HepG2 (cell line): ENCODE measurements around the gene FAM3D. TPM values are rescaled to one million over a fixed set of nuclear protein-coding genes. Genes with fewer than 3 reads are reported as not detected.

Experiments used
- AGO1 ChIP-seq: fragments of 200-400 bp; formaldehyde crosslinking; IDR thresholded peaks from 2 replicates; pipeline ENCODE4 v1.6.1; 2017; ENCODE audit warnings: mild to moderate bottlenecking, low read depth, low read length, moderate library complexity; ENCODE audit not compliant: poor library complexity, severe bottlenecking
- ARID2 ChIP-seq: sonication (generic); formaldehyde crosslinking; IDR thresholded peaks from 2 replicates; pipeline ENCODE4 v1.8.1; 2022; ENCODE audit warnings: mild to moderate bottlenecking, missing genetic modification reagents, borderline replicate concordance
- ATRX ChIP-seq: sonication (generic); formaldehyde crosslinking; IDR thresholded peaks from 2 replicates; pipeline ENCODE4 v1.4.0; 2020; ENCODE audit warnings: missing genetic modification reagents, borderline replicate concordance
- CBX1 ChIP-seq: IDR thresholded peaks from one replicate; pipeline ENCODE4 v1.6.1; 2016; ENCODE audit warnings: antibody characterized with exemption, low read depth
- DBP ChIP-seq: sonication (generic); formaldehyde crosslinking; IDR thresholded peaks from 2 replicates; pipeline ENCODE4 v1.4.0; 2020; ENCODE audit warnings: missing genetic modification reagents; ENCODE audit errors: not compliant biosample characterization
- ELF4 ChIP-seq: sonication (generic); formaldehyde crosslinking; IDR thresholded peaks from 2 replicates; pipeline ENCODE4 v1.5.0; 2020; ENCODE audit warnings: missing genetic modification reagents, mild to moderate bottlenecking, moderate library complexity, borderline replicate concordance
- FOXA3 ChIP-seq: IDR thresholded peaks from 2 replicates; pipeline ENCODE4 v1.6.1; 2016; ENCODE audit warnings: missing genetic modification reagents, missing compliant biosample characterization
- GLI4 ChIP-seq: sonication (generic); formaldehyde crosslinking; IDR thresholded peaks from 2 replicates; pipeline ENCODE4 v1.5.1; 2020; ENCODE audit warnings: missing genetic modification reagents, mild to moderate bottlenecking, moderate library complexity, borderline replicate concordance
- JUNB ChIP-seq: sonication (generic); formaldehyde crosslinking; IDR thresholded peaks from 2 replicates; pipeline ENCODE4 v1.8.0; 2022; ENCODE audit warnings: missing genetic modification reagents, mild to moderate bottlenecking, borderline replicate concordance
- KAT8 ChIP-seq: IDR thresholded peaks from 2 replicates; pipeline ENCODE4 v1.6.1; 2016; ENCODE audit warnings: missing genetic modification reagents, missing compliant biosample characterization
- KDM2A ChIP-seq: sonication (generic); formaldehyde crosslinking; IDR thresholded peaks from 2 replicates; pipeline ENCODE4 v1.4.0; 2020; ENCODE audit warnings: low read depth, missing genetic modification reagents, borderline replicate concordance
- KMT2A ChIP-seq: sonication (generic); formaldehyde crosslinking; IDR thresholded peaks from 2 replicates; pipeline ENCODE4 v1.4.0; 2020; ENCODE audit warnings: missing genetic modification reagents
- MXD1 ChIP-seq: sonication (generic); formaldehyde crosslinking; IDR thresholded peaks from 2 replicates; pipeline ENCODE4 v1.4.0; 2020; ENCODE audit warnings: mild to moderate bottlenecking, missing genetic modification reagents
- PBX2 ChIP-seq: IDR thresholded peaks from 2 replicates; pipeline ENCODE4 v1.6.1; 2016; ENCODE audit warnings: control low read depth
- ZNF253 ChIP-seq: sonication (generic); formaldehyde crosslinking; IDR thresholded peaks from 2 replicates; pipeline ENCODE4 v1.8.0; 2022; ENCODE audit warnings: mild to moderate bottlenecking, missing genetic modification reagents, borderline replicate concordance
- ZNF34 ChIP-seq: sonication (generic); formaldehyde crosslinking; IDR thresholded peaks from 2 replicates; pipeline ENCODE4 v1.4.0; 2020; ENCODE audit warnings: mild to moderate bottlenecking, missing genetic modification reagents, borderline replicate concordance
- ZNF577 ChIP-seq: sonication (generic); formaldehyde crosslinking; IDR thresholded peaks from 2 replicates; pipeline ENCODE4 v1.4.0; 2020; ENCODE audit warnings: mild to moderate bottlenecking, low read depth, missing genetic modification reagents, borderline replicate concordance
- polyA plus RNA-seq, 8 experiments: library from polyadenylated mRNA; depleted of rRNA in 3 of 8; stranded (reverse) in 7 of 8; unstranded in 1 of 8; fragments of >200 nt; fragmentation: Illumina TruSeq in 4 of 8; extraction: Trizol in 4 of 8; gene quantifications; 2 replicates each; pipeline versions ENCODE4 v1.2.1 to v1.2.3, GENCODE V29; 2011 to 2016; ENCODE audit warnings: low read depth in 4 of 8, missing spikeins in 1 of 8, mixed read lengths in 1 of 8; ENCODE audit not compliant: insufficient read depth in 1 of 8
- total RNA-seq, 5 experiments: library from RNA; depleted of rRNA; stranded (reverse); fragments of >200 nt; fragmentation: Illumina TruSeq; extraction: Trizol; gene quantifications; 2 replicates each; pipeline ENCODE4 v1.2.3, GENCODE V29; 2016; ENCODE audit warnings: low read depth in 1 of 5
- TF ChIP-seq, protein P1 (sequence below): sonication (generic); formaldehyde crosslinking; IDR thresholded peaks from 2 replicates; pipeline ENCODE4 v1.5.0; 2020; ENCODE audit warnings: mild to moderate bottlenecking, missing genetic modification reagents
- TF ChIP-seq, protein P2 (sequence below): sonication (generic); formaldehyde crosslinking; IDR thresholded peaks from 2 replicates; pipeline ENCODE4 v1.5.1; 2020; ENCODE audit warnings: mild to moderate bottlenecking, missing genetic modification reagents, borderline replicate concordance
- TF ChIP-seq, protein P3 (sequence below): sonication (generic); formaldehyde crosslinking; IDR thresholded peaks from 2 replicates; pipeline ENCODE4 v1.5.0; 2020; ENCODE audit warnings: missing genetic modification reagents

FAM3D gene
- total and polyA plus RNA-seq, 2 of the 13 experiments (the other 11 are each of a cell fraction or from before 2014, with no cell fraction given): not detected

DNA sequence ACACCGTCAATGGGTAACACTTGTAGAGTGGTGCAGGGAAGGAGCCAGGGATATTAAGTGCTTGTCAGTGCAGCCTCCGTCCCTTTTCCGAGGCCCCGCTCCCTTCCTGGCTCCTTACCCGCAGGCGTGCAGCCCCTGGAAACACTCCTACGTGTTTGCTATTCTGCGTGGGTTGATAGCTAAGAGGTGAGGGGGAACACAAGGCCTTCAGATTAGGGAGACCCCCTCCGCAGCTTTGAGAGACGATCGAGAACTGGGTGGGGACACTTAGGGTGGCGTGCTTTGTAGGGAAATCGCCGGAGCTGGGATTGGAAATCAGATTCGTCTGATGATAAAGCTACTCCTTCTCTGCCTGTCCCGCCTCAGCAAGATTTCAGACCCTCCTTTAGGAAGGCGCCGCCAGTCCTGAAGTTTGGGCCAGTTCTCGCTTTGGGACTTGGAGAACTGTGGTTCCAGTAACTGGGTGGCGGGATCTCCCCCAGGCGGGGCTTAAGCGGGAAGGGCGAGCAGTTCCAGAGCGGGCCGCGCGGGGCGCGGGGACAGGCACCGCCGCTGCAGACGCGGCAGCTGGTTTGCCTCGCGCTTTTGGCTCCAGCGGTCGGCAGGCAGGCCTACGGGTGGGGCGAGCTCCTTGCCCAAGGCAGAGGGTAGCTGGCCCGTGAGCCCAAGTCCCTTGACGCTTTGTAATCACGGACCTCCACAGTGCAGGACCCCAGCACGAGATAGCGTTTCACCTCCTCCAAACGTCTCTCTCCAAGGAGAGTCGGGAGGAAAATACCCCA, 81.4 kb downstream of the FAM3D start (continued):
- TF ChIP-seq ELF4 (CRISPR knock-in tag) (no peak), KAT8 (no peak), ZNF577 (no peak), CBX1 (no peak), PBX2 (CRISPR knock-in tag) (no peak), ZNF253 (CRISPR knock-in tag) (no peak), KMT2A (CRISPR knock-in tag) (no peak), ARID2 (CRISPR knock-in tag) (no peak), JUNB (no peak), ZNF34 (no peak), GLI4 (CRISPR knock-in tag) (no peak), ATRX (no peak), DBP (no peak), KDM2A (CRISPR knock-in tag) (peak; percentile 64; the same call in 1 of the 2 replicates), FOXA3 (no peak), MXD1 (no peak), AGO1 (no peak)
- TF ChIP-seq, protein P1, sequence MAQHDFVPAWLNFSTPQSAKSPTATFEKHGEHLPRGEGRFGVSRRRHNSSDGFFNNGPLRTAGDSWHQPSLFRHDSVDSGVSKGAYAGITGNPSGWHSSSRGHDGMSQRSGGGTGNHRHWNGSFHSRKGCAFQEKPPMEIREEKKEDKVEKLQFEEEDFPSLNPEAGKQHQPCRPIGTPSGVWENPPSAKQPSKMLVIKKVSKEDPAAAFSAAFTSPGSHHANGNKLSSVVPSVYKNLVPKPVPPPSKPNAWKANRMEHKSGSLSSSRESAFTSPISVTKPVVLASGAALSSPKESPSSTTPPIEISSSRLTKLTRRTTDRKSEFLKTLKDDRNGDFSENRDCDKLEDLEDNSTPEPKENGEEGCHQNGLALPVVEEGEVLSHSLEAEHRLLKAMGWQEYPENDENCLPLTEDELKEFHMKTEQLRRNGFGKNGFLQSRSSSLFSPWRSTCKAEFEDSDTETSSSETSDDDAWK (CRISPR knock-in tag): no peak
- TF ChIP-seq, protein P2, sequence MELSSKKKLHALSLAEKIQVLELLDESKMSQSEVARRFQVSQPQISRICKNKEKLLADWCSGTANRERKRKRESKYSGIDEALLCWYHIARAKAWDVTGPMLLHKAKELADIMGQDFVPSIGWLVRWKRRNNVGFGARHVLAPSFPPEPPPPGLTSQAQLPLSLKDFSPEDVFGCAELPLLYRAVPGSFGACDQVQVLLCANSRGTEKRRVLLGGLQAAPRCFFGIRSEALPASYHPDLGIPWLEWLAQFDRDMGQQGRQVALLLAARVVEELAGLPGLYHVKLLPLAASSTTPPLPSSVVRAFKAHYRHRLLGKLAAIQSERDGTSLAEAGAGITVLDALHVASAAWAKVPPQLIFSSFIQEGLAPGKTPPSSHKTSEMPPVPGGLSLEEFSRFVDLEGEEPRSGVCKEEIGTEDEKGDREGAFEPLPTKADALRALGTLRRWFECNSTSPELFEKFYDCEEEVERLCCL (CRISPR knock-in tag): no peak
- TF ChIP-seq, protein P3, sequence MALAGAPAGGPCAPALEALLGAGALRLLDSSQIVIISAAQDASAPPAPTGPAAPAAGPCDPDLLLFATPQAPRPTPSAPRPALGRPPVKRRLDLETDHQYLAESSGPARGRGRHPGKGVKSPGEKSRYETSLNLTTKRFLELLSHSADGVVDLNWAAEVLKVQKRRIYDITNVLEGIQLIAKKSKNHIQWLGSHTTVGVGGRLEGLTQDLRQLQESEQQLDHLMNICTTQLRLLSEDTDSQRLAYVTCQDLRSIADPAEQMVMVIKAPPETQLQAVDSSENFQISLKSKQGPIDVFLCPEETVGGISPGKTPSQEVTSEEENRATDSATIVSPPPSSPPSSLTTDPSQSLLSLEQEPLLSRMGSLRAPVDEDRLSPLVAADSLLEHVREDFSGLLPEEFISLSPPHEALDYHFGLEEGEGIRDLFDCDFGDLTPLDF (CRISPR knock-in tag): 0 out of 2 replicates have a peak, but pooled peaks have one; percentile 35
